Fibroblast of mammary gland (primary cell): ENCODE results near the gene ARHGEF17.

ENCODE experiments used
- DNase-seq: peaks from one replicate; pipeline ENCODE4 v3.0.0-alpha.2; 2010; ENCODE audit warnings: low read depth
- H3K4me3 ChIP-seq: 2 replicates; pipeline ENCODE4 v1.5.1; 2011; ENCODE audit warnings: low read depth, mild to moderate bottlenecking, low read length, moderate library complexity; ENCODE audit not compliant: control insufficient read depth
- TF ChIP-seq, protein P1 (sequence below): conservative IDR thresholded peaks from 2 replicates; pipeline ENCODE4 v1.5.1; 2011; ENCODE audit warnings: low read depth, low read length, inconsistent platforms; ENCODE audit not compliant: control insufficient read depth, insufficient read depth

Gene ARHGEF17

GRCh38 chr11:73405146-73405510, 97.1 kb downstream of the ARHGEF17 start:
- TF ChIP-seq, protein P1, sequence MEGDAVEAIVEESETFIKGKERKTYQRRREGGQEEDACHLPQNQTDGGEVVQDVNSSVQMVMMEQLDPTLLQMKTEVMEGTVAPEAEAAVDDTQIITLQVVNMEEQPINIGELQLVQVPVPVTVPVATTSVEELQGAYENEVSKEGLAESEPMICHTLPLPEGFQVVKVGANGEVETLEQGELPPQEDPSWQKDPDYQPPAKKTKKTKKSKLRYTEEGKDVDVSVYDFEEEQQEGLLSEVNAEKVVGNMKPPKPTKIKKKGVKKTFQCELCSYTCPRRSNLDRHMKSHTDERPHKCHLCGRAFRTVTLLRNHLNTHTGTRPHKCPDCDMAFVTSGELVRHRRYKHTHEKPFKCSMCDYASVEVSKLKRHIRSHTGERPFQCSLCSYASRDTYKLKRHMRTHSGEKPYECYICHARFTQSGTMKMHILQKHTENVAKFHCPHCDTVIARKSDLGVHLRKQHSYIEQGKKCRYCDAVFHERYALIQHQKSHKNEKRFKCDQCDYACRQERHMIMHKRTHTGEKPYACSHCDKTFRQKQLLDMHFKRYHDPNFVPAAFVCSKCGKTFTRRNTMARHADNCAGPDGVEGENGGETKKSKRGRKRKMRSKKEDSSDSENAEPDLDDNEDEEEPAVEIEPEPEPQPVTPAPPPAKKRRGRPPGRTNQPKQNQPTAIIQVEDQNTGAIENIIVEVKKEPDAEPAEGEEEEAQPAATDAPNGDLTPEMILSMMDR: no peak
- H3K4me3 ChIP-seq: no peak overlapping the region
- no peak for DNase-seq

GRCh38 chr11:73406131-73406530, 98.1 kb downstream of the ARHGEF17 start:
- H3K4me3 ChIP-seq: no peak overlapping the region
- DNase-seq: no peak
- TF ChIP-seq, protein P1: no peak

GRCh38 chr11:73406619-73407018, 98.5 kb downstream of the ARHGEF17 start:
- no peak for DNase-seq
- TF ChIP-seq, protein P1: no peak
- no peak overlapping the region for H3K4me3 ChIP-seq

GRCh38 chr11:73409431-73409830, 101.4 kb downstream of the ARHGEF17 start:
- no peak for DNase-seq
- TF ChIP-seq, protein P1: no peak
- no peak overlapping the region for H3K4me3 ChIP-seq

DNA sequence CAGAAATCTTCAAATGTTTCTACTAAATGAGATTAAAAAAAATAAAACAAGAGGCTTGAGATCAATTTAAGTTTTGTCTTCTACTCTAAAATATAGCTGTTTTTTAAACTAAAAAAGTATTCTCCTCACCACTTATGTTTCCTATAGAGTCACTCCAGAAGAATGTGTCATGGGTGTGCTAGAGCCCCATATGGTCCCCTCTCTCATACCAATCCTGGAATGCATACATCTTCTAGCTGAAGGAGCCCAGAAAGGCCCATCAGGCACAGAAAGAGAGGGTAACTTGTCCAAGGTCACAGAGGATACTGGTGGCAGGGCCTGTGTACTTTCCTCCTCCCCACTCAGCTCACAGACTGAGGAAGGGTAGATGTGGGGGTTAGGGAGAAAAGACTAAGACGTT, 102.6 kb downstream of the ARHGEF17 start:
- TF ChIP-seq, protein P1: no peak
- no peak for DNase-seq
- no peak overlapping the region for H3K4me3 ChIP-seq

GRCh38 chr11:73411031-73411430, 103.0 kb downstream of the ARHGEF17 start:
- H3K4me3 ChIP-seq: no peak overlapping the region
- DNase-seq: no peak
- TF ChIP-seq, protein P1: no peak

- TF ChIP-seq, protein P1: no peak
- DNase-seq: no peak
- no peak overlapping the region for H3K4me3 ChIP-seq
Observed at GRCh38 chr11:73412308-73412707, 104.2 kb downstream of the ARHGEF17 start.
